Thyroid gland (tissue), 4 donors: ENCODE results near the gene OLFM1. TPM values are rescaled to one million over a fixed set of nuclear protein-coding genes. Genes with fewer than 3 reads are reported as not detected.

Source experiments
- DNase-seq, 2 donors: peaks; one replicate each; pipeline ENCODE4 v3.0.0-alpha.2; 2019
- H3K27ac ChIP-seq, 3 donors: fragments of 200-600 bp; sonication (generic); 1 replicate in 2 of 3; 2 replicates in 1 of 3; pipeline ENCODE4 v1.5.1; 2016 to 2019; ENCODE audit warnings: mild to moderate bottlenecking in 1 of 3, moderate library complexity in 1 of 3
- H3K27me3 ChIP-seq: fragments of 200-600 bp; sonication (generic); one replicate; pipeline ENCODE4 v1.5.1; 2019
- H3K36me3 ChIP-seq, 2 donors: fragments of 200-600 bp; sonication (generic); one replicate each; pipeline ENCODE4 v1.5.1; 2016 to 2019
- H3K4me1 ChIP-seq, 2 donors: fragments of 200-600 bp; sonication (generic); one replicate each; pipeline ENCODE4 v1.5.1; 2017 to 2019
- H3K4me3 ChIP-seq, 3 donors: fragments of 200-600 bp; sonication (generic); replicated peaks in 1 of 3; 1 replicate in 2 of 3; 2 replicates in 1 of 3; pipeline ENCODE4 v1.5.1; 2016; ENCODE audit warnings: mild to moderate bottlenecking in 1 of 3
- H3K9me3 ChIP-seq: fragments of 200-600 bp; sonication (generic); one replicate; pipeline ENCODE4 v1.5.1; 2017
- POLR2A ChIP-seq, 2 donors: fragments of 450-650 bp; IDR thresholded peaks; one replicate each; pipeline ENCODE4 v1.6.1; 2017; ENCODE audit warnings: antibody characterized with exemption in 2 of 2, mild to moderate bottlenecking in 2 of 2, moderate library complexity in 1 of 2
- WGBS, 2 donors: methylation state at CpG; one replicate each; pipeline ENCODE4 v1.1.5; 2017; 5-methylcytosine and 5-hydroxymethylcytosine counted together
- intact Hi-C: fragments of 100-400 bp; cut with DNase I; formaldehyde crosslinking; loops from one replicate; pipeline ENCODE4 v1.15.1; 2023
- total RNA-seq, 4 donors: library from RNA; depleted of rRNA; stranded (reverse); fragments of >200 nt; gene quantifications; one replicate each; pipeline ENCODE4 v1.2.3, GENCODE V29; 2016
- TF ChIP-seq, protein P1 (sequence below), 6 experiments: fragments of 200-600 bp in 3 of 6; fragments of 450-650 bp in 3 of 6; sonication (generic) in 3 of 6; IDR thresholded peaks; one replicate each; pipeline ENCODE4 v1.5.1; 2016 to 2019; ENCODE audit warnings: antibody characterized with exemption in 6 of 6, mild to moderate bottlenecking in 2 of 6, inconsistent platforms in 1 of 6, moderate library complexity in 1 of 6

The OLFM1 gene
- total RNA-seq, 4 donors from 2014 or later: 7.2 to 25.8 (median 17.4) TPM

DNA sequence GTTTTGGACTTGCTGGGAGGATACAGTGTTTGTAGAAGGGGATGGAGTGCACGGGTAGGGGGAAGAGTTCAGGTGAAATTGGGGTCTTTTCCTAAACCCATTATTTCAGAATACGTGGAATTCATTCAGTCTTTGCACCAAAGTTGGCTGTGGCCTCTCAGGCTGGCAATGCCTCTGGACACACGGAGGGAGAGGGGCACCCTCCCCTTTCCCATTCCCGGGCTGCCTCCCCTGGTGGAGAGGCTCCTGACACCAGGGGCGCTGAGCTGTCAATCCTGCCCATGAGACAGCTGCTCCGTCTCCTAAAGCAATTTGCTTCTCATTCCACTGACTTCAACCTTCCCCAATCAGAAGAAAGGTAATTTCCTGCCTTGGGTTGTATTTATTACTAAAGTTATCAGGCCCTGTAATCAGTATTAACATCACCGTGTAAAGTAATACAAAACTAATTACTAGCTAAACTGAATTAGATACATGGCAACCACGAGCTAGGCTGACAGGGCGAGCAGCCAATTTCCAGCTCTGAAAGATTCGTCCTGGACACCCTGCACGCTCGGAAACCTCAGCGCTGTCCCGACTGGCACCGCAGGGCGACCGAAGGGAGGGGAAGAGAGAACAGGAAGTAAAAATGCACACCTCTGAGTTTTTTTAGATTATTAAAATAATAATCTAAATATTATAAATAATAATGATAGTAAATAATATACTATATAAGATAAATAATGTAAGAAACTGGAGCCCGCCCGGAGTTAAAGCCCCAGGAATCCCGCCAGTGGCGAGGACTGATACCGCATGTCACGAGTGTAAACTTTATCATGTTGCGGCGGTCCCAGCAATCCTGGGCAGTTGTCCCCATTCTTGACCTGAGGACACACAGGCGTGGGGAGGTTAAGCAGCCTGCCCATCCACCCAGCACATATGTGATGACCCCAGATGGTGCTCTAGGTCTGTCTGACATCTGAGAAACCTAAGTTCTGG, 6.9 kb upstream of the OLFM1 start:
- H3K27ac ChIP-seq: no peak overlapping the region
- H3K4me3 ChIP-seq: no peak overlapping the region
- H3K9me3 ChIP-seq: no peaks in the 10 kb centered on the region
- no peak for TF ChIP-seq POLR2A (IDR thresholded peaks at IDR 0.05)
- TF ChIP-seq, protein P1, sequence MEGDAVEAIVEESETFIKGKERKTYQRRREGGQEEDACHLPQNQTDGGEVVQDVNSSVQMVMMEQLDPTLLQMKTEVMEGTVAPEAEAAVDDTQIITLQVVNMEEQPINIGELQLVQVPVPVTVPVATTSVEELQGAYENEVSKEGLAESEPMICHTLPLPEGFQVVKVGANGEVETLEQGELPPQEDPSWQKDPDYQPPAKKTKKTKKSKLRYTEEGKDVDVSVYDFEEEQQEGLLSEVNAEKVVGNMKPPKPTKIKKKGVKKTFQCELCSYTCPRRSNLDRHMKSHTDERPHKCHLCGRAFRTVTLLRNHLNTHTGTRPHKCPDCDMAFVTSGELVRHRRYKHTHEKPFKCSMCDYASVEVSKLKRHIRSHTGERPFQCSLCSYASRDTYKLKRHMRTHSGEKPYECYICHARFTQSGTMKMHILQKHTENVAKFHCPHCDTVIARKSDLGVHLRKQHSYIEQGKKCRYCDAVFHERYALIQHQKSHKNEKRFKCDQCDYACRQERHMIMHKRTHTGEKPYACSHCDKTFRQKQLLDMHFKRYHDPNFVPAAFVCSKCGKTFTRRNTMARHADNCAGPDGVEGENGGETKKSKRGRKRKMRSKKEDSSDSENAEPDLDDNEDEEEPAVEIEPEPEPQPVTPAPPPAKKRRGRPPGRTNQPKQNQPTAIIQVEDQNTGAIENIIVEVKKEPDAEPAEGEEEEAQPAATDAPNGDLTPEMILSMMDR (IDR thresholded peaks at IDR 0.05): no peak
- intact Hi-C loops: no loop called here
- 81 to 84% methylated on average over 26 of the region's 26 CpGs for WGBS, 2 donors
- peaks cover 0 to 14% of the 10 kb centered on the region in 2 donors for H3K4me1 ChIP-seq
- no peak for DNase-seq
- no peaks in the 10 kb centered on the region for H3K27me3 ChIP-seq
- no peaks in the 10 kb centered on the region for H3K36me3 ChIP-seq

DNA sequence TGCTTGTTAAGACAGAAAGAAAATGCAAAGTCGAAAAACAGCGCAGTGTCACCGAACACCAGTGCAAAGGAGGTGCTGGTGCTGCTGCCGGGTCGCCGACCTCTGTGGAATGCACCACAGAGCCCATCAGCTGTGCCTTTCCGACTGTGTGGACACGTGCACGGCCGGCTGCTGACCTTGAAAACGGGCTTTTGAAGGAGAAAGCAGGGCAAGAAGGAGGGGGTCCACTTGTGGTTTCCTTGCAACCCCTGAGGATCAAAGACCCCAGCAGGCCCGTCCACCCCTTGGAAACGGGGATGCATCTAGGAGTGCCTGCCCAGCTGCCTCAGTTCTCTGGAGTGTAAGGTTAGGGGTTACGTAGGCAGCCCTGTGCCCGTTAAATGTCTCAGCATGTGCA, 6.2 kb upstream of the OLFM1 start:
- no peak for DNase-seq
- no peaks in the 10 kb centered on the region for H3K36me3 ChIP-seq
- H3K9me3 ChIP-seq: no peaks in the 10 kb centered on the region
- intact Hi-C loops: no loop called here
- no peak overlapping the region for H3K27ac ChIP-seq
- no peak for TF ChIP-seq POLR2A (IDR thresholded peaks at IDR 0.05)
- TF ChIP-seq, protein P1 (IDR thresholded peaks at IDR 0.05): no peak
- H3K27me3 ChIP-seq: no peaks in the 10 kb centered on the region
- no peak overlapping the region for H3K4me3 ChIP-seq
- peaks cover 0 to 14% of the 10 kb centered on the region in 2 donors for H3K4me1 ChIP-seq
- WGBS, 2 donors: 85 to 89% methylated on average over 15 of the region's 15 CpGs

DNA sequence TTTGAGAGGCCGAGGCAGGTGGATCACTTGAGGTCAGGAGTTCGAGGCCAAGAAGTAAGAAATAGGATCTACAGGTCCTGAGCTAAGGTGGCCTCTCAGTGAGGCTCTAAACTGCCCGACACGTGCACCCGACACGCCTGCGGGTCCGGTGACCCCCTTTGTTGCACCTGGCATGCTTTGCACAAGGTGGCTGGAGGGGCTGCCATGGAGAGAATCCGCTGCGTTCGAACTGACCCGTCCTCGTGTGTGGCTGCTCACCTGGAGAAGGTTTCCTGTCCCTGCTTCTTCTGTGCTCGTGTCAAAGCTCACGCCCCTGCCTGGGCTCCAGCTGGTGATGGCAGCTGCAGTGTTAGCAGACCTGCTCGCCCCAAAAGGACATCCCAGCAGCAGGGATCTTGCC, 5.7 kb upstream of the OLFM1 start:
- no peak for TF ChIP-seq POLR2A (IDR thresholded peaks at IDR 0.05)
- TF ChIP-seq, protein P1 (IDR thresholded peaks at IDR 0.05): no peak
- Histone ChIP-seq H3K9me3 (no peaks in the 10 kb centered on the region), H3K4me1 (peaks cover 3 to 19% of the 10 kb centered on the region in 2 donors), H3K4me3 (no peak overlapping the region), H3K27me3 (no peaks in the 10 kb centered on the region), H3K27ac (no peak overlapping the region), H3K36me3 (no peaks in the 10 kb centered on the region)
- 87 to 90% methylated on average over 16 of the region's 16 CpGs for WGBS, 2 donors
- intact Hi-C loops: no loop called here
- no peak for DNase-seq

DNA sequence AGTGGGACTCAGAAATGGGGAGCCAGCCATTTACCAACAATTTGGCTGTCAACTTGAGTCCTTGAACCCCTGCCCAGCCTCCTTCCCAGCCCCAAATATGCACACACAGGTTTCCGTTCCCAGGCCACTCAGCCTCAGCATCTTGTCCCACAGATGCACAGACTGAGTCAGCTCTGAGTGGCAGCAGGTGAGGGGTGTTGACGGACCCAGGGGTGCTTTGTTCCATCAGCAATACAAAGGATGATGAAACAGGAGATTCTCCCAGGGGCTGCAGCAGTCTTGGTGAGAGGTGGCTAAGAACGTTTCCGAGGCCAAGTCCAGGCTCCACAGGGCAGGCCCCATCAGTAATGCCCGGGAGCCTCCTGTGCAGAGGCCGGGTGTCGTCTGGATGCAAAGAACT, 4.9 kb upstream of the OLFM1 start:
- peaks cover 7 to 24% of the 10 kb centered on the region in 2 donors for H3K4me1 ChIP-seq
- no peak overlapping the region for H3K27ac ChIP-seq
- H3K4me3 ChIP-seq: no peak overlapping the region
- 71 to 75% methylated on average over 7 of the region's 7 CpGs for WGBS, 2 donors
- H3K9me3 ChIP-seq: no peaks in the 10 kb centered on the region
- intact Hi-C loops: no loop called here
- DNase-seq: no peak
- no peaks in the 10 kb centered on the region for H3K27me3 ChIP-seq
- TF ChIP-seq POLR2A (IDR thresholded peaks at IDR 0.05): no peak
- TF ChIP-seq, protein P1 (IDR thresholded peaks at IDR 0.05): no peak
- H3K36me3 ChIP-seq: no peaks in the 10 kb centered on the region

DNA sequence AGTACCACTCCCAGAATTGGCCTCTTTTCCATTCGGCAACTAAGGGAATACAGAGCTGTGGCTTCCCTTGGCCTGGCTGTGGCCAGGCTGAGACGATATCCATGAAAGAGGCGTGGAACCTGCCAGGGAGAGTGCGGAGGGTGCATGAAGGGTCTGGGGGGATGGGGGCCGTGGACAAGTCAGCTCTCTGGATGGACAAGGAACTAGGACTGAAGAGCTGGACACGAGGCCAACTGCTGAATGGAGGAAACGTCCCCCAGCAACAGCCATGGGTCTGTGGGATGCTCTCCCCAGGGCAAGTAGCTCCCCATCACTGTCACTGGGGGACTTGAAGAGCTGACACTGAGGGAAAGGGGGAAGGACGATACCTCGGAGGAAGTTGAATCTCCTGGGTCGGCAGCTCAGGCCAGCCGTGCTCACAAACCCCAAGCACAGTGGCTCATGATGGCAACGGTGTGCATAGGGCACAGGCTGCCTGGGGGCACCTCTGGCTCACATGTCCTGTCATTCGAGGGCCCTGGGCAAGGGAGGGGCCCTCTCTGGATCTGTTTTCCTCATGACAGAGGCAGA, 4.1 kb upstream of the OLFM1 start:
- H3K27ac ChIP-seq: no peak overlapping the region
- peaks cover under 1% of the 10 kb centered on the region for H3K27me3 ChIP-seq
- peaks cover 7 to 29% of the 10 kb centered on the region in 2 donors for H3K4me1 ChIP-seq
- no peak for DNase-seq
- no peak for TF ChIP-seq POLR2A (IDR thresholded peaks at IDR 0.05)
- TF ChIP-seq, protein P1 (IDR thresholded peaks at IDR 0.05): no peak
- WGBS, 2 donors: 61 to 69% methylated on average over 13 of the region's 13 CpGs
- no peaks in the 10 kb centered on the region for H3K9me3 ChIP-seq
- H3K36me3 ChIP-seq: no peaks in the 10 kb centered on the region
- intact Hi-C loops: no loop called here
- H3K4me3 ChIP-seq: no peak overlapping the region
